ENCODE measurements around the gene LVRN.

DNA sequence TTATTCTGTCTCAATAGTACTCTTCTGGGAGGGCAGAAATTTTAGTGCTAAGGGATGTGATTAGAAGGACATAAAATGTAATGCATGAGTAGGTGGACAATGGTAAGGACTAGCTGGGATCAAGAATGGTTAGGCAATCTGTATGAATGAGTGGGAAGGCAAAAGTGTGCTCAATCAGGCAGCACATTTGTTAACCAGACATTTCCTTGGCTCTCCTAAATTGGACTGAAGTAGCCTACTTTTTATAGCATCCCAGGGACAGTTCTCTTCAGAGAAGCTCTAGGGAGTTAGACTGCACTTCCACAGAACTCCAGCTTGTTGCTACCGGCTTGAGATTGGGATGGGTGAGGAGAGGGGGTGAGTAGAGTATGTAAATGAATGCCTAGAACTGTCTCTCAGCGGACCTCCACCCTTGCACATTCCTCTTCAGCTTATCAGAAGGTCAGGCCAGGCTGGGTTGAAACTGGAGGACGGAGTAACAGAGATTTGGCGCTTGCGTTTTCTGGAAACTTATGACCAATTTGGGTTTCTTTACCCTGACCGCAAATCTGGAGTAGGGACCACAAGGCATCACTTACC, 51.0 kb downstream of the LVRN start:
- TF ChIP-seq POLR2A (IDR thresholded peaks at IDR 0.05): no peak
- TF ChIP-seq CTCF (IDR thresholded peaks at IDR 0.05): no peak
